LNCAP (cell line): Measurements from ENCODE around the gene LCK.

ENCODE experiments used
- TF ChIP-seq, protein P1 (sequence below): fragments of 450-650 bp; IDR thresholded peaks from 2 replicates; pipeline ENCODE4 v1.5.1; 2017; ENCODE audit warnings: mild to moderate bottlenecking

The LCK gene

DNA sequence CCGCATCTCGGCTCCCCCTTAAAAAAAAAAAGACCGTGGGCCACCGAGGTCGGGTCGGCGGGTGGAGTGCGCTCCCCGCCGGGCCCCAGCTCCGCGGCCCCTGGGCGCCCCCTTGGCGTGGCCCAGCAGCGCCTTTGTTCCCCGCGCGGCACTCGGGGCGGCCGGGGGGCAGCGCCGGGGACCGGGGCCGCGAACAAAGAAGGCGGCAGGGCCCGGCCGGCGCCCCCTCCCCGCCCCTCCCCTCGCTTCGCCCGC is 84.4 kb downstream of the LCK start:
- TF ChIP-seq, protein P1, sequence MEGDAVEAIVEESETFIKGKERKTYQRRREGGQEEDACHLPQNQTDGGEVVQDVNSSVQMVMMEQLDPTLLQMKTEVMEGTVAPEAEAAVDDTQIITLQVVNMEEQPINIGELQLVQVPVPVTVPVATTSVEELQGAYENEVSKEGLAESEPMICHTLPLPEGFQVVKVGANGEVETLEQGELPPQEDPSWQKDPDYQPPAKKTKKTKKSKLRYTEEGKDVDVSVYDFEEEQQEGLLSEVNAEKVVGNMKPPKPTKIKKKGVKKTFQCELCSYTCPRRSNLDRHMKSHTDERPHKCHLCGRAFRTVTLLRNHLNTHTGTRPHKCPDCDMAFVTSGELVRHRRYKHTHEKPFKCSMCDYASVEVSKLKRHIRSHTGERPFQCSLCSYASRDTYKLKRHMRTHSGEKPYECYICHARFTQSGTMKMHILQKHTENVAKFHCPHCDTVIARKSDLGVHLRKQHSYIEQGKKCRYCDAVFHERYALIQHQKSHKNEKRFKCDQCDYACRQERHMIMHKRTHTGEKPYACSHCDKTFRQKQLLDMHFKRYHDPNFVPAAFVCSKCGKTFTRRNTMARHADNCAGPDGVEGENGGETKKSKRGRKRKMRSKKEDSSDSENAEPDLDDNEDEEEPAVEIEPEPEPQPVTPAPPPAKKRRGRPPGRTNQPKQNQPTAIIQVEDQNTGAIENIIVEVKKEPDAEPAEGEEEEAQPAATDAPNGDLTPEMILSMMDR, result no peak
